Spleen (tissue), 7 donors: ENCODE measurements around the gene CDC25B.

Experiments used
- CTCF ChIP-seq, 11 experiments: fragments of 200-600 bp in 7 of 11; fragments of 450-650 bp in 4 of 11; sonication (generic) in 4 of 11; IDR thresholded peaks in 8 of 11; conservative IDR thresholded peaks in 3 of 11; 1 replicate in 7 of 11; 2 replicates in 4 of 11; pipeline versions ENCODE4 v1.4.0 to v1.8.0; 2016 to 2021; ENCODE audit warnings: antibody characterized with exemption in 11 of 11, inconsistent platforms in 4 of 11, mild to moderate bottlenecking in 1 of 11
- POLR2A ChIP-seq, 3 donors: fragments of 450-650 bp; IDR thresholded peaks; one replicate each; pipeline ENCODE4 v1.5.1; 2017; ENCODE audit warnings: antibody characterized with exemption in 3 of 3, mild to moderate bottlenecking in 1 of 3
- POLR2AphosphoS5 ChIP-seq, 3 donors: sonication (generic); formaldehyde crosslinking; IDR thresholded peaks; one replicate each; pipeline ENCODE4 v1.5.1; 2017; ENCODE audit warnings: antibody characterized with exemption in 3 of 3
- donor health status: DM: no; HTN: no; CAD: no; lungs with moderate emphysema.
- donor health status: DM: no; HTN: no; CAD: no.
- donor health status: DM: no; HTN: no; CAD: no.

DNA sequence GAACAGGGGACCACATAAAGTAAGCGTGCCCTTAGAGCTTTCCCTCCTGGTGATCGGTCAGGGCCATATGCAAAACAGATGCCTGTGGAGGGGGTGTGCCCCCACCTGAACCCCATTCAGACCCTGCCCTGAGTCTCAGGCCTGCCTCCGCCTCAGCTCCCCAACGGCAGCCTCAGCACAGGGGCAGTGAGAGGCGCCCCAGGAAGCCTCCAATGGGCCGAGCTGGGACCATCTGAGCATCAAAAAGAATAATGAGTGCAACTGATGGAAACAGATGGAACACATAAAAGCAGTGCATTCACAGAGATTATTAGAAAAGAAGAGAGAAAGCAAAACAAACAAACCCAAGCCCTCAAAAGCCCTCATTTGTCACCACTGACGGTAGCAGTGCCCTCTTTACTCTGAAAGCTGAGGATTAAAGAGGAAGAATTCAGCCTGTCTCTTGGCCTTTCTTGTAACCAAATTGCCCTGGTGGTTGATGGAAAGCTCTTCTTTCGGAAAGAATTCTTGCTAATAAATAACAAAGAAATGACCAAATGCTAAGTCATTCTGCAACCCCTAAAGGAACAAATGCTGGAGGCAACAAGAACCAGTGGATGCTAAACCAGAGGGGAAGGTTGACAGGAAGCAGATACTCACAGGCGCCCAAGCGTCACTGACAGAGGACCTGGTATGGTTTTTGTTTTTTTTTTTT, 35.3 kb upstream of the CDC25B start:
- TF ChIP-seq CTCF (IDR thresholded peaks at IDR 0.05 in 8 of 11, conservative IDR thresholded peaks at IDR 0.05 in 3 of 11) (no peak), POLR2A (IDR thresholded peaks at IDR 0.05) (no peak), POLR2AphosphoS5 (IDR thresholded peaks at IDR 0.05) (no peak)
